GM06990 (cell line): ENCODE measurements around the gene FBXL4.

Experiments
- DNase-seq: peaks from one replicate; pipeline ENCODE4 v3.0.0-alpha.2; 2011; ENCODE audit not compliant: insufficient read length; ENCODE audit errors: extremely low read depth
- H3K27me3 ChIP-seq: replicated peaks from 2 replicates; pipeline ENCODE4 v1.6.0; 2011; ENCODE audit warnings: low read length; ENCODE audit not compliant: control insufficient read depth, insufficient read depth
- H3K36me3 ChIP-seq: 2 replicates; pipeline ENCODE4 v1.5.1; 2011; ENCODE audit warnings: low read length; ENCODE audit not compliant: control insufficient read depth, insufficient read depth
- H3K4me3 ChIP-seq: replicated peaks from 2 replicates; pipeline ENCODE4 v1.5.1; 2011; ENCODE audit warnings: low read depth, mild to moderate bottlenecking, control low read depth, low read length
- CTCF ChIP-seq: IDR thresholded peaks from 2 replicates; pipeline ENCODE4 v1.5.1; 2011; ENCODE audit warnings: low read length, control low read depth, mild to moderate bottlenecking, inconsistent platforms; ENCODE audit not compliant: insufficient read depth, poor library complexity, severe bottlenecking

The FBXL4 gene

GRCh38 chr6:98836025-98836961, 111.5 kb downstream of the FBXL4 start:
- TF ChIP-seq CTCF: no peak
- DNase-seq: no peak
- Histone ChIP-seq H3K27me3 (peaks cover 10% of the 10 kb centered on the region; the same call in 1 of the 2 replicates), H3K4me3 (no peak overlapping the region), H3K36me3 (no peaks in the 10 kb centered on the region)

GRCh38 chr6:98835149-98836024, 112.4 kb downstream of the FBXL4 start:
- Histone ChIP-seq H3K4me3 (no peak overlapping the region), H3K27me3 (peaks cover 12% of the 10 kb centered on the region; the same call in 1 of the 2 replicates), H3K36me3 (no peaks in the 10 kb centered on the region)
- DNase-seq: no peak
- no peak for TF ChIP-seq CTCF

- DNase-seq: peak; percentile 79
- H3K27me3 ChIP-seq: peaks cover 12% of the 10 kb centered on the region; the same call in 1 of the 2 replicates
- no peaks in the 10 kb centered on the region for H3K36me3 ChIP-seq
- TF ChIP-seq CTCF: no peak
- peak within 1 kb of the TSS; percentile 53 for H3K4me3 ChIP-seq
These were observed 113.4 kb downstream of the FBXL4 start, which contains the start of gene POU3F2 for GRCh38 chr6:98834060-98835031. Gene POU3F2, plus strand, starts transcription at chr6:98834574. Its CDS starts 300 bp downstream, at chr6:98834874.

- peaks cover 12% of the 10 kb centered on the region; the same call in 1 of the 2 replicates for H3K27me3 ChIP-seq
- H3K4me3 ChIP-seq: peak overlapping the region; percentile 53; the same call in 1 of the 2 replicates
- DNase-seq: no peak
- H3K36me3 ChIP-seq: no peaks in the 10 kb centered on the region
- TF ChIP-seq CTCF: no peak
These were observed 114.3 kb downstream of the FBXL4 start for GRCh38 chr6:98833307-98834059.
